Loucy (cell line): ENCODE results near the gene NKX6-2.

Experiments used
- H2AFZ ChIP-seq: fragments of 200-600 bp; sonication (generic); 2 replicates; pipeline ENCODE4 v1.6.0; 2016; ENCODE audit warnings: antibody characterized with exemption, mild to moderate bottlenecking, low read length, moderate library complexity
- H3F3A ChIP-seq: fragments of 200-600 bp; 2 replicates; pipeline ENCODE4 v1.6.0; 2016; ENCODE audit warnings: antibody characterized with exemption, low read depth, mild to moderate bottlenecking
- H3K27me3 ChIP-seq: fragments of 200-600 bp; sonication (generic); 2 replicates; pipeline ENCODE4 v1.6.1; 2014; ENCODE audit warnings: low read length, mild to moderate bottlenecking; ENCODE audit not compliant: insufficient read depth, poor library complexity, severe bottlenecking
- H3K36me3 ChIP-seq: fragments of 200-600 bp; sonication (generic); 2 replicates; pipeline ENCODE4 v1.6.1; 2016; ENCODE audit warnings: low read length; ENCODE audit not compliant: insufficient read depth
- H3K4me1 ChIP-seq: fragments of 200-600 bp; sonication (generic); 2 replicates; pipeline ENCODE4 v1.5.1; 2014; ENCODE audit warnings: low read length, mild to moderate bottlenecking; ENCODE audit not compliant: insufficient read depth, poor library complexity, severe bottlenecking
- H3K4me2 ChIP-seq: fragments of 200-600 bp; sonication (generic); 2 replicates; pipeline ENCODE4 v1.6.0; 2014; ENCODE audit warnings: antibody characterized with exemption, low read length, low read depth, mild to moderate bottlenecking; ENCODE audit not compliant: poor library complexity, severe bottlenecking
- H3K4me3 ChIP-seq: fragments of 200-600 bp; sonication (generic); 2 replicates; pipeline ENCODE4 v1.5.1; 2014; ENCODE audit warnings: low read length, mild to moderate bottlenecking, mixed read lengths; ENCODE audit not compliant: poor library complexity, severe bottlenecking
- H3K79me2 ChIP-seq: fragments of 200-600 bp; sonication (generic); 2 replicates; pipeline ENCODE4 v1.6.1; 2014; ENCODE audit warnings: low read length; ENCODE audit not compliant: insufficient read depth
- H3K9ac ChIP-seq: fragments of 200-600 bp; sonication (generic); 2 replicates; pipeline ENCODE4 v1.6.0; 2014; ENCODE audit warnings: mild to moderate bottlenecking, low read depth, low read length, moderate library complexity; ENCODE audit not compliant: poor library complexity, severe bottlenecking
- H3K9me2 ChIP-seq: fragments of 200-600 bp; sonication (generic); replicated peaks from 2 replicates; pipeline ENCODE4 v1.6.1; 2016; ENCODE audit warnings: low read depth, low read length, mixed read lengths
- H3K9me3 ChIP-seq: fragments of 200-600 bp; sonication (generic); 2 replicates; pipeline ENCODE4 v1.6.1; 2014; ENCODE audit warnings: mild to moderate bottlenecking, antibody characterized with exemption, low read length, low read depth; ENCODE audit not compliant: insufficient read depth
- H4K20me1 ChIP-seq: fragments of 200-600 bp; sonication (generic); 2 replicates; pipeline ENCODE4 v1.6.0; 2014; ENCODE audit warnings: antibody characterized with exemption, low read length, mild to moderate bottlenecking; ENCODE audit not compliant: insufficient read depth, poor library complexity, severe bottlenecking
- EZH2phosphoT487 ChIP-seq: fragments of 200-600 bp; IDR thresholded peaks from 2 replicates; pipeline ENCODE4 v1.6.1; 2018; ENCODE audit warnings: antibody characterized with exemption, mild to moderate bottlenecking, moderate library complexity, borderline replicate concordance
- TF ChIP-seq, protein P1 (sequence below): fragments of 200-600 bp; sonication (generic); conservative IDR thresholded peaks from 2 replicates; pipeline ENCODE4 v1.5.1; 2014; ENCODE audit warnings: mild to moderate bottlenecking, antibody characterized with exemption, low read length

Gene NKX6-2

DNA sequence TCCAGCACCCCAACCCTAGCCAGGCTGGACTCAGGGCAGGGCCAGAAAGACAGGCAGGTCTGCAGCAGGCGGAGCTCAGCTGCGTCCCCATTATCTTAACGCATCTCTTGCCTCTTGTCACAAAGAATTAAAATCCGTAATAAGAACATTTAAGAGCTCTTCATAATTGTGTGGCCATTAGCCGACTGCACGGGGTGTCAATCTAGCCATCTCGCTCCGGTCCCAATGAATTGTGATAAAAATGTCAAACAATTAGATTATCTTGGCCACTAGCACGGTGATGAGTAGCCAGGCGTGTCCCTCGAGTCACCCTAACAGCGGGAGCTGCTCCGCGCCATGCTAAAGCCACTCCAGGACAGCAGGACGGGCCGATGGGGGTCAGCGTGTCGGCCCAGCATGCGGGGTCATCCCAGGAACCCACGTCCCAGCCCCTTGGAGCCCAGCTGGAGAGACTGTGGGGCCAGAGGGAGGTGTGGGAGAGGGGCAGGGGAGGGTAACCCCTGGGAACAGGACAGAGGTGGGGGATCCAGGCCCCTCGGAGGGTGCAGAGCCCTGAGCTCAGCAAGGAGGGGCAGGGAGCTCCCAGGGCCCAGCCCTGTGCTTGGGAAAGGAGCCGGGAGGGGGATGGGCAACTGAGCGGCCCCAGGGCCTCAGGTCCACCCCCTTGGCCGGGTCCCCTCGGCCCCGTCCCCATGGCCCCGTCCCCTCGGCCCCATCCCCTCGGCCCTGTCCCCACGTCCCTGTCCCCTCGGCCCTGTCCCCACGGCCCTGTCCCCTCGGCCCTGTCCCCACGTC is 17.7 kb upstream of the NKX6-2 start:
- Histone ChIP-seq H3K4me3 (no peak overlapping the region), H3K4me1 (no peaks in the 10 kb centered on the region), H3F3A (no peaks in the 10 kb centered on the region), H3K9me3 (peaks cover 3% of the 10 kb centered on the region; the same call in 1 of the 2 replicates), H3K9me2 (no peaks in the 10 kb centered on the region), H3K79me2 (no peaks in the 10 kb centered on the region), H3K4me2 (no peak overlapping the region), H3K27me3 (no peaks in the 10 kb centered on the region), H2AFZ (no peak overlapping the region), H3K9ac (no peak overlapping the region), H4K20me1 (no peaks in the 10 kb centered on the region), H3K36me3 (no peaks in the 10 kb centered on the region)
- TF ChIP-seq, protein P1, sequence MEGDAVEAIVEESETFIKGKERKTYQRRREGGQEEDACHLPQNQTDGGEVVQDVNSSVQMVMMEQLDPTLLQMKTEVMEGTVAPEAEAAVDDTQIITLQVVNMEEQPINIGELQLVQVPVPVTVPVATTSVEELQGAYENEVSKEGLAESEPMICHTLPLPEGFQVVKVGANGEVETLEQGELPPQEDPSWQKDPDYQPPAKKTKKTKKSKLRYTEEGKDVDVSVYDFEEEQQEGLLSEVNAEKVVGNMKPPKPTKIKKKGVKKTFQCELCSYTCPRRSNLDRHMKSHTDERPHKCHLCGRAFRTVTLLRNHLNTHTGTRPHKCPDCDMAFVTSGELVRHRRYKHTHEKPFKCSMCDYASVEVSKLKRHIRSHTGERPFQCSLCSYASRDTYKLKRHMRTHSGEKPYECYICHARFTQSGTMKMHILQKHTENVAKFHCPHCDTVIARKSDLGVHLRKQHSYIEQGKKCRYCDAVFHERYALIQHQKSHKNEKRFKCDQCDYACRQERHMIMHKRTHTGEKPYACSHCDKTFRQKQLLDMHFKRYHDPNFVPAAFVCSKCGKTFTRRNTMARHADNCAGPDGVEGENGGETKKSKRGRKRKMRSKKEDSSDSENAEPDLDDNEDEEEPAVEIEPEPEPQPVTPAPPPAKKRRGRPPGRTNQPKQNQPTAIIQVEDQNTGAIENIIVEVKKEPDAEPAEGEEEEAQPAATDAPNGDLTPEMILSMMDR: no peak
- no peak for TF ChIP-seq EZH2phosphoT487

DNA sequence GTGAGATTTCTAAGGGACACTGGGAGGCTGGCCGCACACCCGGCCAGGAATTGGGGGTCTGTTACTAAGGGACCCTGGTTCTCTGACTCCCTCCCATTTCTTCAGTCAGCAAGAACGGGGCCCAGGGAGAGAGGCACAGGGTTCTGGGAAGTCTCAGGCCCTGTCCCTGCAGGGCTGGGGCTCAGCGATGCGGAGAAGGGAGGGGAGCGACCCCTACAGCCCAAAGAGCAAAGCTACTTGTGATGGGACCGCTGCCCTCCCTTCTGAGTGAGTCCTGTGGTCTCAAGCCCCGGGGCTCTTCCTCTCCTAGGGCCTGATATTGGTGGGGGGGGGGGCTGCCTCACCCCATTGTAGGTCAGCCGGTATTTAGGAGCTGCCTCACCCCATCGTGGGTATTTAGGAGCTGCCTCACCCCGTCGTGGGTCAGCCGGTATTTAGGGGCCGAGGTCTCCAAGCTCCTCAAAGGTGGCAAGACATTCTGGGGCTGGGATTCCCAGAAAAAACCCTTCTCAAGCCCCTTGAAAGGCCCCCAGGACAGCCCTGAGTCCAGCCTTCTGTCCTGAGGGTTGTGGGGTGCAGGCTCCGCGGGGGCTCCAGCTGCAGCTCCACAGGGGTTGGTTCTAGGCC is 16.9 kb upstream of the NKX6-2 start:
- H3K9me3 ChIP-seq: peaks cover 3% of the 10 kb centered on the region; the same call in 1 of the 2 replicates
- TF ChIP-seq, protein P1: no peak
- TF ChIP-seq EZH2phosphoT487: no peak
- H3K36me3 ChIP-seq: no peaks in the 10 kb centered on the region
- no peak overlapping the region for H2AFZ ChIP-seq
- H3K27me3 ChIP-seq: no peaks in the 10 kb centered on the region
- H3K4me3 ChIP-seq: no peak overlapping the region
- no peak overlapping the region for H3K4me2 ChIP-seq
- H3K4me1 ChIP-seq: no peaks in the 10 kb centered on the region
- no peaks in the 10 kb centered on the region for H3K9me2 ChIP-seq
- no peaks in the 10 kb centered on the region for H4K20me1 ChIP-seq
- H3K9ac ChIP-seq: no peak overlapping the region
- no peaks in the 10 kb centered on the region for H3F3A ChIP-seq
- no peaks in the 10 kb centered on the region for H3K79me2 ChIP-seq

DNA sequence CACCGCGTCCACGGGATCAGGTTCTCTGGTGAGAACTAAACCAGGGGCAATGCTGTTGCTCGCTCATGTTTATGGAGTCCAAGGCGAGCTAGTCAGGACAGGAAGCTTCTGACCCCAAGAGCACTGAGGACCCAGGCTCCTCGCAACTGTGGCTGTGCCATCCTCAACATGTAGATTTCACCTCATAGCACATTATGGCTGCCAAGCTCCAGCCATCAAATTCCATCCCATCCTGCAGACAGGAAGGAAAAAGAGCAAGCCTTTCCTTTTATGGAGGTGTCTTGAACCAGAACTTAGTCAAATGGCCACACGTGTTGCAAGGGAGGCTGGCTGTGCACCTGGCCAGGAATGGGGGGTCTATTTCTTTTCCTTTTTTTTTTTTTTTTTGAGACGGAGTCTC is 16.1 kb upstream of the NKX6-2 start:
- no peak overlapping the region for H3K4me2 ChIP-seq
- no peaks in the 10 kb centered on the region for H3K27me3 ChIP-seq
- no peaks in the 10 kb centered on the region for H3K79me2 ChIP-seq
- no peaks in the 10 kb centered on the region for H3F3A ChIP-seq
- no peaks in the 10 kb centered on the region for H3K9me2 ChIP-seq
- H3K9me3 ChIP-seq: peaks cover 3% of the 10 kb centered on the region; the same call in 1 of the 2 replicates
- no peaks in the 10 kb centered on the region for H3K4me1 ChIP-seq
- H2AFZ ChIP-seq: no peak overlapping the region
- no peaks in the 10 kb centered on the region for H3K36me3 ChIP-seq
- no peaks in the 10 kb centered on the region for H4K20me1 ChIP-seq
- H3K4me3 ChIP-seq: no peak overlapping the region
- no peak overlapping the region for H3K9ac ChIP-seq
- TF ChIP-seq EZH2phosphoT487: no peak
- TF ChIP-seq, protein P1: no peak
